A549 (cell line): Measurements from ENCODE around the gene CDH5. TPM values are rescaled to one million over a fixed set of nuclear protein-coding genes. Genes with fewer than 3 reads are reported as not detected.

Experiments
- ATAC-seq, 2 experiments: fragments of 200-7000 bp in 1 of 2; fragments of >200 bp in 1 of 2; cut with Nextera tagmentation in 1 of 2; cut with Tn5 transposase in 1 of 2; 3 replicates each; pipeline versions ENCODE4 v1.8.0 to v1.9.1; 2018 to 2020; ENCODE audit warnings: mild to moderate bottlenecking in 1 of 2, moderate library complexity in 1 of 2
- CTCF ChIA-PET: fragments of 300-600 bp; sonication (Branson Sonifier 250); formaldehyde crosslinking; extraction: SDS; loops from one replicate; lab custom pipeline; 2021; ENCODE audit warnings: antibody characterized with exemption, inconsistent platforms; lab: Yijun Ruan, JAX
- POLR2A ChIA-PET: fragments of 350-600 bp; formaldehyde crosslinking; extraction: SDS; loops from one replicate; lab custom pipeline; 2021; ENCODE audit warnings: antibody characterized with exemption, inconsistent platforms; lab: Yijun Ruan, JAX
- DNase-seq, 2 experiments: peaks; one replicate each; pipeline versions ENCODE4 v3.0.0 to v3.0.0-alpha.2; 2011 to 2016; ENCODE audit warnings: low read depth in 1 of 2, low spot score in 1 of 2
- FAIRE-seq: peaks from 2 replicates; lab custom pipeline; 2011; peaks lifted over from hg19 to GRCh38; lab: Jason Lieb, UNC
- H3K27ac ChIP-seq, 2 experiments: fragments of >200 bp; sonication (Bioruptor Twin); formaldehyde crosslinking; 3 replicates each; pipeline ENCODE4 v1.5.1; 2016 to 2017
- H3K4me1 ChIP-seq: fragments of >200 bp; sonication (Bioruptor Twin); formaldehyde crosslinking; 3 replicates; pipeline ENCODE4 v1.6.1; 2016
- H3K4me2 ChIP-seq: fragments of >200 bp; sonication (Bioruptor Twin); formaldehyde crosslinking; 3 replicates; pipeline ENCODE4 v1.6.1; 2016
- H3K4me3 ChIP-seq: fragments of >200 bp; sonication (Bioruptor Twin); formaldehyde crosslinking; 3 replicates; pipeline ENCODE4 v1.5.1; 2016
- H3K9me3 ChIP-seq: fragments of >200 bp; sonication (Bioruptor Twin); formaldehyde crosslinking; 3 replicates; pipeline ENCODE4 v1.6.1; 2016
- BCL3 ChIP-seq: fragments of >200 bp; sonication (Bioruptor Twin); formaldehyde crosslinking; IDR thresholded peaks from 3 replicates; pipeline ENCODE4 v1.6.1; 2016
- CBX2 ChIP-seq: fragments of 200-600 bp; sonication (generic); IDR thresholded peaks from 2 replicates; pipeline ENCODE4 v1.6.1; 2016; ENCODE audit warnings: low read depth, mild to moderate bottlenecking, borderline replicate concordance
- CBX8 ChIP-seq: fragments of 200-600 bp; sonication (generic); IDR thresholded peaks from 2 replicates; pipeline ENCODE4 v1.6.1; 2016
- CHD4 ChIP-seq: fragments of 200-600 bp; sonication (generic); IDR thresholded peaks from 2 replicates; pipeline ENCODE4 v1.6.1; 2016; ENCODE audit warnings: antibody characterized with exemption, mild to moderate bottlenecking, borderline replicate concordance
- EHF ChIP-seq: fragments of 250-450 bp; sonication (Bioruptor Pico); IDR thresholded peaks from 2 replicates; pipeline ENCODE4 v1.5.0; 2020; ENCODE audit warnings: mild to moderate bottlenecking
- EHMT2 ChIP-seq: fragments of 200-600 bp; sonication (generic); IDR thresholded peaks from 2 replicates; pipeline ENCODE4 v1.6.1; 2016; ENCODE audit warnings: antibody characterized with exemption, low read depth, mild to moderate bottlenecking, moderate library complexity
- EP300 ChIP-seq, 2 experiments: fragments of >200 bp; sonication (Bioruptor Twin); formaldehyde crosslinking; IDR thresholded peaks; 2 replicates in 1 of 2; 3 replicates in 1 of 2; pipeline ENCODE4 v1.6.1; 2016 to 2017
- FOSB ChIP-seq: fragments of 250-450 bp; sonication (Bioruptor Pico); IDR thresholded peaks from 2 replicates; pipeline ENCODE4 v1.5.0; 2020; ENCODE audit warnings: mild to moderate bottlenecking, moderate library complexity
- HEYL ChIP-seq: fragments of 250-450 bp; sonication (Bioruptor Pico); IDR thresholded peaks from 2 replicates; pipeline ENCODE4 v1.8.0; 2021; ENCODE audit warnings: mild to moderate bottlenecking, moderate library complexity
- HMGXB4 ChIP-seq: fragments of 250-450 bp; sonication (Bioruptor Pico); IDR thresholded peaks from 2 replicates; pipeline ENCODE4 v1.5.0; 2021; ENCODE audit warnings: mild to moderate bottlenecking, moderate library complexity, borderline replicate concordance
- HOXB5 ChIP-seq: fragments of 250-450 bp; sonication (Bioruptor Pico); IDR thresholded peaks from 2 replicates; pipeline ENCODE4 v1.5.0; 2020; ENCODE audit warnings: mild to moderate bottlenecking, moderate library complexity
- JUNB ChIP-seq: fragments of >200 bp; sonication (Bioruptor Twin); formaldehyde crosslinking; IDR thresholded peaks from 2 replicates; pipeline ENCODE4 v1.6.1; 2016
- KDM1A ChIP-seq: fragments of 200-600 bp; sonication (generic); IDR thresholded peaks from 2 replicates; pipeline ENCODE4 v1.6.1; 2016; ENCODE audit warnings: low read depth, mild to moderate bottlenecking
- MAZ ChIP-seq: fragments of 150-350 bp; IDR thresholded peaks from 2 replicates; pipeline ENCODE4 v1.6.1; 2014; ENCODE audit warnings: antibody characterized with exemption, low read depth, low read length, borderline replicate concordance
- MYC ChIP-seq: IDR thresholded peaks from 2 replicates; pipeline ENCODE4 v1.6.1; 2012; ENCODE audit warnings: mild to moderate bottlenecking, inconsistent platforms, low read length, improper control_type of control experiment, borderline replicate concordance
- NFE2L2 ChIP-seq: fragments of 150-350 bp; conservative IDR thresholded peaks from 2 replicates; pipeline ENCODE4 v1.6.1; 2014; ENCODE audit warnings: low read length
- RNF2 ChIP-seq: fragments of 200-600 bp; sonication (generic); IDR thresholded peaks from 2 replicates; pipeline ENCODE4 v1.6.1; 2016; ENCODE audit warnings: low read depth, mild to moderate bottlenecking, antibody characterized with exemption, moderate library complexity, borderline replicate concordance
- SREBF2 ChIP-seq: fragments of 450-650 bp; IDR thresholded peaks from 2 replicates; pipeline ENCODE4 v1.6.1; 2014; ENCODE audit warnings: mild to moderate bottlenecking, moderate library complexity
- ZNF302 ChIP-seq: fragments of 250-450 bp; sonication (Bioruptor Pico); IDR thresholded peaks from 2 replicates; pipeline ENCODE4 v1.9.0; 2021; ENCODE audit warnings: inconsistent platforms, mild to moderate bottlenecking, moderate library complexity
- ZSCAN20 ChIP-seq: fragments of 250-450 bp; sonication (Bioruptor Pico); IDR thresholded peaks from 2 replicates; pipeline ENCODE4 v1.8.0; 2022; ENCODE audit warnings: mild to moderate bottlenecking, moderate library complexity
- WGBS: methylation state at CpG from one replicate; pipeline ENCODE4 v1.1.6; 2017; ENCODE audit errors: missing lambda C conversion rate; 5-methylcytosine and 5-hydroxymethylcytosine counted together
- polyA plus RNA-seq, 4 experiments: library from polyadenylated mRNA; depleted of rRNA in 3 of 4; stranded (reverse); fragments of >200 nt; fragmentation: RNase III in 1 of 4; extraction: RNeasy Plus Mini Kit Qiagen cat#74134 plus additional on column Dnase treatment in 1 of 4; gene quantifications; 2 replicates in 3 of 4; 3 replicates in 1 of 4; pipeline ENCODE4 v1.2.3, GENCODE V29; 2011 to 2017

Gene CDH5
- polyA plus RNA-seq, 2 of the 4 experiments (the other 2 are of a cell fraction): 0.01 TPM; not detected in 1

GRCh38 chr16:66332634-66333610, 33.6 kb upstream of the CDH5 start:
- ChIA-PET POLR2A (no interaction called here), CTCF (interaction anchor here (0.8 to 3.8 kb wide), 5 partner anchors 9 to 33 kb away, joined by 3 to 26 read pairs (median 4); partner anchors contain the start of gene CDH5)
- Histone ChIP-seq H3K4me1 (no peaks in the 10 kb centered on the region), H3K4me2 (no peak overlapping the region), H3K4me3 (no peak overlapping the region), H3K27ac (no peak overlapping the region), H3K9me3 (no peaks in the 10 kb centered on the region)
- WGBS: 50% methylated on average over 14 of the region's 15 CpGs
- TF ChIP-seq CHD4 (no peak), EP300 (IDR thresholded peaks at IDR 0.05) (no peak), JUNB (no peak), SREBF2 (no peak), BCL3 (no peak), EHMT2 (no peak), HEYL (CRISPR knock-in tag) (no peak), KDM1A (no peak), MYC (no peak), RNF2 (no peak), CBX8 (no peak), HOXB5 (CRISPR knock-in tag) (no peak), ZNF302 (no peak), CBX2 (no peak), EHF (no peak), HMGXB4 (no peak), FOSB (CRISPR knock-in tag) (no peak), MAZ (no peak)
- no peak for ATAC-seq
- no peak for FAIRE-seq
- no peak for DNase-seq

GRCh38 chr16:66334853-66335574, 31.5 kb upstream of the CDH5 start:
- CTCF ChIA-PET: interaction anchor here (1.1 to 12.2 kb wide), 5 partner anchors 9 to 64 kb away, joined by 3 to 150 read pairs (median 22); no protein-coding TSS in a partner anchor

More at GRCh38 chr16:66334853-66335574, 31.5 kb upstream of the CDH5 start:
- no peak overlapping the region for H3K27ac ChIP-seq
- WGBS: 34% methylated on average over 4 of the region's 4 CpGs
- no peaks in the 10 kb centered on the region for H3K4me1 ChIP-seq
- POLR2A ChIA-PET: no interaction called here
- FAIRE-seq: peak; percentile 23
- H3K4me2 ChIP-seq: no peak overlapping the region
- no peaks in the 10 kb centered on the region for H3K9me3 ChIP-seq
- no peak for DNase-seq
- TF ChIP-seq NFE2L2 (no peak), ZSCAN20 (CRISPR knock-in tag) (no peak)
- ATAC-seq: no peak
- H3K4me3 ChIP-seq: no peak overlapping the region
